Natural killer cell (primary cell): ENCODE measurements around the gene MMP24. TPM values are rescaled to one million over a fixed set of nuclear protein-coding genes. Genes with fewer than 3 reads are reported as not detected.
"Not testable (repeated sequence)": the region's sequence is repeated elsewhere in the genome, so short reads cannot be mapped to it uniquely, and the experiment has no call there.

Experiments
- ATAC-seq, 3 donors: fragments of 150-1000 bp in 2 of 3; fragments of 200-7000 bp in 1 of 3; cut with Tn5 transposase; 1 replicate in 1 of 3; 2 replicates in 2 of 3; pipeline ENCODE4 v1.10.0; 2021; ENCODE audit warnings: mild to moderate bottlenecking in 2 of 3, moderate library complexity in 2 of 3
- DNase-seq, 2 donors: peaks; one replicate each; pipeline versions ENCODE4 v3.0.0 to v3.0.0-alpha.2; 2013 to 2021; ENCODE audit warnings: mixed read lengths in 1 of 2
- H3K27ac ChIP-seq: one replicate; pipeline ENCODE4 v1.5.1; 2013; ENCODE audit warnings: mild to moderate bottlenecking, low read length
- H3K27me3 ChIP-seq: one replicate; pipeline ENCODE4 v1.6.1; 2013; ENCODE audit warnings: low read length; ENCODE audit not compliant: control insufficient read depth, insufficient read depth
- H3K36me3 ChIP-seq: one replicate; pipeline ENCODE4 v1.6.1; 2013; ENCODE audit warnings: low read length; ENCODE audit not compliant: control insufficient read depth, insufficient read depth
- H3K4me1 ChIP-seq: one replicate; pipeline ENCODE4 v1.6.1; 2013; ENCODE audit warnings: low read length; ENCODE audit not compliant: control insufficient read depth, insufficient read depth
- H3K4me3 ChIP-seq: one replicate; pipeline ENCODE4 v1.5.1; 2013; ENCODE audit warnings: low read length
- H3K9me3 ChIP-seq: one replicate; pipeline ENCODE4 v1.6.1; 2013; ENCODE audit warnings: low read length; ENCODE audit not compliant: control insufficient read depth, insufficient read depth
- H3K27ac Mint-ChIP-seq, 2 donors: one replicate each; pipeline ENCODE4 v1.8.0; 2022; ENCODE audit warnings: mild to moderate bottlenecking in 2 of 2, mixed read lengths in 2 of 2, moderate library complexity in 1 of 2
- H3K27me3 Mint-ChIP-seq, 2 donors: one replicate each; pipeline ENCODE4 v1.8.0; 2022; ENCODE audit warnings: low read depth in 2 of 2, mixed read lengths in 2 of 2
- H3K36me3 Mint-ChIP-seq: one replicate; pipeline ENCODE4 v1.8.0; 2022; ENCODE audit warnings: mixed read lengths
- H3K4me1 Mint-ChIP-seq, 2 donors: one replicate each; pipeline ENCODE4 v1.8.0; 2022; ENCODE audit warnings: mixed read lengths in 2 of 2
- H3K4me3 Mint-ChIP-seq: one replicate; pipeline ENCODE4 v1.8.0; 2022; ENCODE audit warnings: mild to moderate bottlenecking, moderate library complexity, mixed read lengths
- H3K9me3 Mint-ChIP-seq, 2 donors: one replicate each; pipeline ENCODE4 v1.8.0; 2022; ENCODE audit warnings: mixed read lengths in 2 of 2
- CTCF ChIP-seq: fragments of 200-600 bp; IDR thresholded peaks from one replicate; pipeline ENCODE4 v1.8.0; 2022; ENCODE audit warnings: antibody characterized with exemption
- WGBS: methylation state at CpG from one replicate; pipeline ENCODE4 v1.1.7; 2013; ENCODE audit warnings: missing lambda C conversion rate; ENCODE audit not compliant: insufficient coverage; 5-methylcytosine and 5-hydroxymethylcytosine counted together
- intact Hi-C: fragments of 100-400 bp; cut with micrococcal nuclease; formaldehyde crosslinking; loops from one replicate; pipeline ENCODE4 v1.14.2; 2022
- total RNA-seq, 4 donors: library from RNA; stranded (reverse); fragments of 120-200 nt in 1 of 4; gene quantifications; one replicate each; pipeline versions ENCODE4 v1.2.3 to v1.2.4, GENCODE V29; 2013 to 2022

MMP24 gene
- total RNA-seq, 3 donors from 2014 or later (not counting 1 experiment from before 2014, with no cell fraction given), result 0.14 to 0.18 (median 0.16) TPM

GRCh38 chr20:35190556-35190955 is 35.9 kb upstream of the MMP24 start:
- DNase-seq (no peak), ATAC-seq (no peak)
- no peaks in the 10 kb centered on the region for H3K4me1 ChIP-seq
- no peaks in the 10 kb centered on the region for H3K9me3 Mint-ChIP-seq
- H3K36me3 ChIP-seq, result no peaks in the 10 kb centered on the region
- H3K9me3 ChIP-seq, result no peaks in the 10 kb centered on the region
- no peaks in the 10 kb centered on the region for H3K4me1 Mint-ChIP-seq
- H3K27ac Mint-ChIP-seq, result no peak overlapping the region
- H3K27me3 Mint-ChIP-seq, result no peaks in the 10 kb centered on the region
- WGBS, result 96% methylated on average over 6 of the region's 6 CpGs
- H3K27ac ChIP-seq, result no peak overlapping the region
- no peaks in the 10 kb centered on the region for H3K27me3 ChIP-seq
- TF ChIP-seq CTCF, result no peak
- intact Hi-C loops, result no loop called here
- H3K4me3 Mint-ChIP-seq, result no peak overlapping the region
- H3K4me3 ChIP-seq, result no peak overlapping the region
- peaks cover 34% of the 10 kb centered on the region for H3K36me3 Mint-ChIP-seq

DNA sequence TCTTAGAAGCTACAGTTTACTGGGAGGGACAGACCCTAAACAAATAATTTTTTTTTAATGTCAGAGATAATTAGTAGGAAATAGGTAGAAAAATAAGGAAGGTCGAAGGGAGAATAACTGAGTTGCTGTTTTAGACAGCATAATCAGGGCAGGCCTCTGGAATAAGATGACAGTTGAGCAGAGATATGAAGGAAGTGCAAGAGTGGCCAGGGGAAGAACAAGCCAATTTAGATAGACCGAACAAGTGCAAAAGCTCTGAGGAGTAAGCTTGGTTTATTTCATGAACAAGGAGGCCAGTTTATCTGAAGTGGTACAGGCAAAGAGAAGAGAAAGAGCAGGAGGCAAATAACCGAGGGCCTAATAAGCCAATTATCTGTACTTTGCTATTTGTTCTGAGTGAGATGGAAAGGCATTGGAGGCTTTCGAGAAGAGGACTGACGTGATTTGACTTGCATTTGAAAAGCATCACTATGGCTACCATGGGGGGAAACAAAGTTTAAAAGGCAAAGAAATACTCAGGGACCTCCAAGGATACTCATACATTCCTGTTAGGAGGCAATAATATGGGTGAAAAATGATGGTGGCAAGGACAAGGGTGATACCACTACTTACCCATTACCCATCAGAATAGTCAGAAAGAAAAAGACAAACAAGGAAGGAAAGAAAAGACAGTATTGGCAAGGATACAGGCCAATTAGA is 34.9 kb upstream of the MMP24 start:
- Histone ChIP-seq H3K27me3 (no peaks in the 10 kb centered on the region), H3K4me1 (no peaks in the 10 kb centered on the region), H3K36me3 (no peaks in the 10 kb centered on the region), H3K27ac (no peak overlapping the region), H3K9me3 (no peaks in the 10 kb centered on the region), H3K4me3 (no peak overlapping the region)
- 92% methylated on average over 5 of the region's 5 CpGs for WGBS
- intact Hi-C loops, result no loop called here
- Mint-ChIP-seq H3K4me3 (no peak overlapping the region), H3K27me3 (no peaks in the 10 kb centered on the region), H3K27ac (no peak overlapping the region), H3K36me3 (peaks cover 38% of the 10 kb centered on the region), H3K9me3 (peaks cover 0 to 2% of the 10 kb centered on the region in 2 donors), H3K4me1 (no peaks in the 10 kb centered on the region)
- ATAC-seq, result no peak
- no peak for DNase-seq
- TF ChIP-seq CTCF, result no peak

GRCh38 chr20:35192118-35192872 is 34.2 kb upstream of the MMP24 start:
- DNase-seq (no peak), ATAC-seq (no peak)
- Histone ChIP-seq H3K36me3 (no peaks in the 10 kb centered on the region), H3K9me3 (no peaks in the 10 kb centered on the region), H3K27ac (no peak overlapping the region), H3K4me3 (no peak overlapping the region), H3K27me3 (no peaks in the 10 kb centered on the region), H3K4me1 (no peaks in the 10 kb centered on the region)
- intact Hi-C loops, result no loop called here
- Mint-ChIP-seq H3K27me3 (no peaks in the 10 kb centered on the region), H3K4me1 (no peaks in the 10 kb centered on the region), H3K9me3 (peaks cover 0 to 2% of the 10 kb centered on the region in 2 donors), H3K27ac (no peak overlapping the region), H3K4me3 (no peak overlapping the region), H3K36me3 (peaks cover 40% of the 10 kb centered on the region)
- WGBS, result 80% methylated on average over 7 of the region's 9 CpGs
- no peak for TF ChIP-seq CTCF

- H3K4me1 Mint-ChIP-seq, H3K36me3 ChIP-seq, H3K27ac Mint-ChIP-seq, ATAC-seq, H3K4me1 ChIP-seq, DNase-seq, intact Hi-C loops, H3K27me3 Mint-ChIP-seq, H3K27me3 ChIP-seq, H3K9me3 ChIP-seq, H3K4me3 Mint-ChIP-seq, H3K9me3 Mint-ChIP-seq, H3K27ac ChIP-seq, H3K4me3 ChIP-seq: not testable (repeated sequence)
- H3K36me3 Mint-ChIP-seq, result peaks cover 40% of the 10 kb centered on the region
- 96% methylated on average over 9 of the region's 9 CpGs for WGBS
Measured at GRCh38 chr20:35193031-35193791, 33.3 kb upstream of the MMP24 start.
